Uterus (tissue), 4 donors: ENCODE results near the gene QTRT2. TPM values are rescaled to one million over a fixed set of nuclear protein-coding genes. Genes with fewer than 3 reads are reported as not detected.

Experiments
- DNase-seq, 2 donors: peaks; one replicate each; pipeline ENCODE4 v3.0.0-alpha.2; 2019 to 2020
- H3K27ac ChIP-seq, 2 donors: fragments of 200-600 bp; sonication (generic); 1 replicate in 1 of 2; 2 replicates in 1 of 2; pipeline ENCODE4 v1.5.1; 2016 to 2018
- H3K27me3 ChIP-seq, 2 donors: fragments of 200-600 bp; sonication (generic); one replicate each; pipeline ENCODE4 v1.5.1; 2018 to 2019; ENCODE audit warnings: control low read depth in 1 of 2
- H3K36me3 ChIP-seq, 2 donors: fragments of 200-600 bp; sonication (generic); one replicate each; pipeline ENCODE4 v1.5.1; 2019; ENCODE audit warnings: control low read depth in 1 of 2
- H3K4me1 ChIP-seq, 2 donors: fragments of 200-600 bp; sonication (generic); one replicate each; pipeline ENCODE4 v1.5.1; 2018 to 2019; ENCODE audit warnings: control low read depth in 1 of 2
- H3K4me3 ChIP-seq, 2 donors: fragments of 200-600 bp; sonication (generic); 1 replicate in 1 of 2; 2 replicates in 1 of 2; pipeline ENCODE4 v1.5.1; 2018 to 2019; ENCODE audit warnings: mild to moderate bottlenecking in 1 of 2
- H3K9me3 ChIP-seq, 2 donors: fragments of 200-600 bp; sonication (generic); one replicate each; pipeline ENCODE4 v1.5.1; 2019; ENCODE audit warnings: control low read depth in 1 of 2
- CTCF ChIP-seq, 4 experiments: fragments of 200-600 bp in 2 of 4; fragments of 450-650 bp in 2 of 4; sonication (generic) in 2 of 4; IDR thresholded peaks; one replicate each; pipeline ENCODE4 v1.5.1; 2016 to 2019; ENCODE audit warnings: antibody characterized with exemption in 4 of 4, mild to moderate bottlenecking in 2 of 4, moderate library complexity in 1 of 4
- POLR2A ChIP-seq, 2 donors: fragments of 450-650 bp; IDR thresholded peaks; one replicate each; pipeline ENCODE4 v1.6.1; 2016; ENCODE audit warnings: antibody characterized with exemption in 2 of 2, mild to moderate bottlenecking in 1 of 2, moderate library complexity in 1 of 2
- intact Hi-C: fragments of 100-400 bp; cut with DNase I; formaldehyde crosslinking; loops from one replicate; pipeline ENCODE4 v1.15.1; 2023; ENCODE audit warnings: low total_unique reads
- total RNA-seq, 4 donors: library from RNA; depleted of rRNA in 3 of 4; stranded (reverse); fragments of >200 nt in 3 of 4; gene quantifications; one replicate each; pipeline versions ENCODE4 v1.1.0 to v1.2.4, GENCODE V29; 2014 to 2023
- donor health status: DM: yes; HTN: yes; CAD: no.

The QTRT2 gene
- total RNA-seq, 4 donors from 2014 or later = 2.4 to 54.5 (median 25.4) TPM

GRCh38 chr3:114057011-114057347 is 442 bp downstream of the QTRT2 start:
- Histone ChIP-seq H3K9me3 (no peaks in the 10 kb centered on the region), H3K4me3 (peak overlapping the region; percentile 48 to 72), H3K27me3 (no peaks in the 10 kb centered on the region), H3K27ac (peak overlapping the region; percentile 58 to 67), H3K4me1 (no peaks in the 10 kb centered on the region), H3K36me3 (no peaks in the 10 kb centered on the region)
- intact Hi-C loops = no loop called here
- DNase-seq = no peak
- TF ChIP-seq CTCF (IDR thresholded peaks at IDR 0.05) = no peak
- no peak for TF ChIP-seq POLR2A (IDR thresholded peaks at IDR 0.05)

- no peaks in the 10 kb centered on the region for H3K4me1 ChIP-seq
- no peak for DNase-seq
- no peaks in the 10 kb centered on the region for H3K36me3 ChIP-seq
- TF ChIP-seq CTCF (IDR thresholded peaks at IDR 0.05) (no peak), POLR2A (IDR thresholded peaks at IDR 0.05) (no peak)
- H3K9me3 ChIP-seq = no peaks in the 10 kb centered on the region
- no peak overlapping the region for H3K4me3 ChIP-seq
- H3K27me3 ChIP-seq = no peaks in the 10 kb centered on the region
- H3K27ac ChIP-seq = no peak overlapping the region
- intact Hi-C loops = no loop called here
These were observed 2.1 kb downstream of the QTRT2 start for GRCh38 chr3:114058646-114059045.

GRCh38 chr3:114060906-114061655 is 4.5 kb downstream of the QTRT2 start:
- intact Hi-C loops = no loop called here
- Histone ChIP-seq H3K9me3 (no peaks in the 10 kb centered on the region), H3K27ac (no peak overlapping the region), H3K4me1 (no peaks in the 10 kb centered on the region), H3K36me3 (no peaks in the 10 kb centered on the region), H3K27me3 (no peaks in the 10 kb centered on the region), H3K4me3 (no peak overlapping the region)
- TF ChIP-seq CTCF (IDR thresholded peaks at IDR 0.05) (no peak), POLR2A (IDR thresholded peaks at IDR 0.05) (no peak)
- no peak for DNase-seq

GRCh38 chr3:114067804-114068203 is 11.3 kb downstream of the QTRT2 start:
- no peaks in the 10 kb centered on the region for H3K4me1 ChIP-seq
- H3K36me3 ChIP-seq = no peaks in the 10 kb centered on the region
- H3K4me3 ChIP-seq = no peak overlapping the region
- intact Hi-C loops = no loop called here
- TF ChIP-seq POLR2A (IDR thresholded peaks at IDR 0.05) (no peak), CTCF (IDR thresholded peaks at IDR 0.05) (no peak)
- no peaks in the 10 kb centered on the region for H3K27me3 ChIP-seq
- DNase-seq = no peak
- no peak overlapping the region for H3K27ac ChIP-seq
- no peaks in the 10 kb centered on the region for H3K9me3 ChIP-seq

- TF ChIP-seq CTCF (IDR thresholded peaks at IDR 0.05) (no peak), POLR2A (IDR thresholded peaks at IDR 0.05) (no peak)
- intact Hi-C loops = no loop called here
- H3K4me3 ChIP-seq = no peak overlapping the region
- H3K9me3 ChIP-seq = no peaks in the 10 kb centered on the region
- DNase-seq = no peak
- no peaks in the 10 kb centered on the region for H3K27me3 ChIP-seq
- no peak overlapping the region for H3K27ac ChIP-seq
- H3K36me3 ChIP-seq = no peaks in the 10 kb centered on the region
- no peaks in the 10 kb centered on the region for H3K4me1 ChIP-seq
These were observed 11.8 kb downstream of the QTRT2 start for GRCh38 chr3:114068336-114068735.
